HL-60 (cell line): ENCODE data around the gene SLC22A7.

ENCODE experiments used
- DNase-seq, 2 experiments: peaks; one replicate each; pipeline ENCODE4 v3.0.0-alpha.2; 2010 to 2020; ENCODE audit warnings: low read depth in 1 of 2, low spot score in 1 of 2
- H3K27ac ChIP-seq: fragments of 250-450 bp; sonication (Bioruptor Pico); replicated peaks from 2 replicates; pipeline ENCODE4 v1.5.1; 2020; ENCODE audit warnings: mild to moderate bottlenecking, moderate library complexity
- H3K27me3 ChIP-seq: fragments of 250-450 bp; sonication (Bioruptor Pico); 2 replicates; pipeline ENCODE4 v1.5.1; 2021; ENCODE audit warnings: mild to moderate bottlenecking, moderate library complexity; ENCODE audit not compliant: insufficient read depth, poor library complexity, severe bottlenecking
- H3K4me3 ChIP-seq: replicated peaks from 2 replicates; pipeline ENCODE4 v1.5.1; 2011; ENCODE audit warnings: mild to moderate bottlenecking, control low read depth, low read length; ENCODE audit not compliant: insufficient read depth
- GABPA ChIP-seq: IDR thresholded peaks from 2 replicates; pipeline ENCODE4 v1.6.1; 2012; ENCODE audit warnings: low read depth
- POLR2AphosphoS5 ChIP-seq: IDR thresholded peaks from 2 replicates; pipeline ENCODE4 v1.6.1; 2012; ENCODE audit warnings: low read depth
- REST ChIP-seq: IDR thresholded peaks from 2 replicates; pipeline ENCODE4 v1.6.1; 2012; ENCODE audit warnings: low read depth; ENCODE audit not compliant: insufficient replicate concordance
- SPI1 ChIP-seq: IDR thresholded peaks from 2 replicates; pipeline ENCODE4 v1.6.1; 2012; ENCODE audit warnings: low read depth, mild to moderate bottlenecking, borderline replicate concordance
- long read RNA-seq: library from polyadenylated mRNA; unstranded; transcript quantifications from one replicate; pipeline ENCODE4 v2.0.0, GENCODE V29; 2020
- TF ChIP-seq, protein P1 (sequence below): IDR thresholded peaks from one replicate; pipeline ENCODE4 v1.5.1; 2011; ENCODE audit warnings: low read length, control low read depth, inconsistent platforms; ENCODE audit not compliant: insufficient read depth

Gene SLC22A7, protein sequence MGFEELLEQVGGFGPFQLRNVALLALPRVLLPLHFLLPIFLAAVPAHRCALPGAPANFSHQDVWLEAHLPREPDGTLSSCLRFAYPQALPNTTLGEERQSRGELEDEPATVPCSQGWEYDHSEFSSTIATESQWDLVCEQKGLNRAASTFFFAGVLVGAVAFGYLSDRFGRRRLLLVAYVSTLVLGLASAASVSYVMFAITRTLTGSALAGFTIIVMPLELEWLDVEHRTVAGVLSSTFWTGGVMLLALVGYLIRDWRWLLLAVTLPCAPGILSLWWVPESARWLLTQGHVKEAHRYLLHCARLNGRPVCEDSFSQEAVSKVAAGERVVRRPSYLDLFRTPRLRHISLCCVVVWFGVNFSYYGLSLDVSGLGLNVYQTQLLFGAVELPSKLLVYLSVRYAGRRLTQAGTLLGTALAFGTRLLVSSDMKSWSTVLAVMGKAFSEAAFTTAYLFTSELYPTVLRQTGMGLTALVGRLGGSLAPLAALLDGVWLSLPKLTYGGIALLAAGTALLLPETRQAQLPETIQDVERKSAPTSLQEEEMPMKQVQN
- long read RNA-seq: 0 reads

GRCh38 chr6:43297644-43298564 lies at the start of gene SLC22A7:
Gene SLC22A7, plus strand, starts transcription at chr6:43298260. Its CDS starts 99 bp downstream, at chr6:43298359.
- DNase-seq: no peak
- TF ChIP-seq REST: no peak
- TF ChIP-seq SPI1: no peak
- TF ChIP-seq, protein P1, sequence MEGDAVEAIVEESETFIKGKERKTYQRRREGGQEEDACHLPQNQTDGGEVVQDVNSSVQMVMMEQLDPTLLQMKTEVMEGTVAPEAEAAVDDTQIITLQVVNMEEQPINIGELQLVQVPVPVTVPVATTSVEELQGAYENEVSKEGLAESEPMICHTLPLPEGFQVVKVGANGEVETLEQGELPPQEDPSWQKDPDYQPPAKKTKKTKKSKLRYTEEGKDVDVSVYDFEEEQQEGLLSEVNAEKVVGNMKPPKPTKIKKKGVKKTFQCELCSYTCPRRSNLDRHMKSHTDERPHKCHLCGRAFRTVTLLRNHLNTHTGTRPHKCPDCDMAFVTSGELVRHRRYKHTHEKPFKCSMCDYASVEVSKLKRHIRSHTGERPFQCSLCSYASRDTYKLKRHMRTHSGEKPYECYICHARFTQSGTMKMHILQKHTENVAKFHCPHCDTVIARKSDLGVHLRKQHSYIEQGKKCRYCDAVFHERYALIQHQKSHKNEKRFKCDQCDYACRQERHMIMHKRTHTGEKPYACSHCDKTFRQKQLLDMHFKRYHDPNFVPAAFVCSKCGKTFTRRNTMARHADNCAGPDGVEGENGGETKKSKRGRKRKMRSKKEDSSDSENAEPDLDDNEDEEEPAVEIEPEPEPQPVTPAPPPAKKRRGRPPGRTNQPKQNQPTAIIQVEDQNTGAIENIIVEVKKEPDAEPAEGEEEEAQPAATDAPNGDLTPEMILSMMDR: no peak
- no peak for TF ChIP-seq POLR2AphosphoS5
- no peak for TF ChIP-seq GABPA
- Histone ChIP-seq H3K4me3 (no peak within 1 kb of the TSS), H3K27ac (no peak within 1 kb of the TSS), H3K27me3 (peaks cover 10% of the 10 kb centered on the region)

- Histone ChIP-seq H3K27ac (no peak overlapping the region), H3K4me3 (no peak overlapping the region), H3K27me3 (peaks cover 32% of the 10 kb centered on the region)
- TF ChIP-seq POLR2AphosphoS5 (no peak), REST (no peak), GABPA (no peak), SPI1 (no peak)
- TF ChIP-seq, protein P1: no peak
- DNase-seq: no peak
These were observed 49.3 kb upstream of the SLC22A7 start for GRCh38 chr6:43248791-43249190.

- DNase-seq: no peak
- Histone ChIP-seq H3K4me3 (no peak overlapping the region), H3K27me3 (peaks cover 24% of the 10 kb centered on the region), H3K27ac (no peak overlapping the region)
- TF ChIP-seq REST (no peak), SPI1 (no peak), GABPA (no peak), POLR2AphosphoS5 (no peak)
- TF ChIP-seq, protein P1: no peak
These were observed 47.1 kb upstream of the SLC22A7 start for GRCh38 chr6:43250992-43251373.
